Panc1 (cell line): ENCODE results near the gene TRPM4. TPM values are rescaled to one million over a fixed set of nuclear protein-coding genes. Genes with fewer than 3 reads are reported as not detected.

Source experiments
- ATAC-seq: fragments of 200-7000 bp; cut with Tn5 transposase; 2 replicates; pipeline ENCODE4 v1.9.1; 2020; ENCODE audit warnings: mild to moderate bottlenecking, moderate library complexity
- BruUV-seq: library from RNA; stranded (reverse); fragments of 400-500 nt; replicated peaks from 2 replicates; lab custom pipeline; 2021; lab: Mats Ljungman, UMichigan
- CTCF ChIA-PET: fragments of 300-600 bp; sonication (Branson Sonifier 250); formaldehyde crosslinking; loops from one replicate; lab custom pipeline; 2022; ENCODE audit warnings: antibody characterized with exemption; lab: Charles Lee
- POLR2A ChIA-PET: fragments of 300-600 bp; sonication (Branson Sonifier 250); formaldehyde crosslinking; loops from one replicate; lab custom pipeline; 2022; ENCODE audit warnings: antibody characterized with exemption; lab: Charles Lee
- DNase-seq: peaks from one replicate; pipeline ENCODE4 v3.0.0-alpha.2; 2010; ENCODE audit warnings: low read depth, low spot score
- H3K27ac ChIP-seq: 2 replicates; pipeline ENCODE4 v1.5.1; 2011; ENCODE audit warnings: mild to moderate bottlenecking, low read length, inconsistent platforms
- H3K27me3 ChIP-seq: fragments of 200-500 bp; sonication (Bioruptor generic); 2 replicates; pipeline ENCODE4 v1.6.0; 2014; ENCODE audit warnings: low read length, inconsistent platforms; ENCODE audit not compliant: control insufficient read depth, insufficient read depth
- H3K36me3 ChIP-seq: fragments of 200-500 bp; sonication (Bioruptor generic); 2 replicates; pipeline ENCODE4 v1.5.1; 2014; ENCODE audit warnings: inconsistent platforms, mild to moderate bottlenecking, low read length, moderate library complexity; ENCODE audit not compliant: control insufficient read depth, insufficient read depth
- H3K4me1 ChIP-seq: 2 replicates; pipeline ENCODE4 v1.5.1; 2011; ENCODE audit warnings: inconsistent platforms, mild to moderate bottlenecking, low read length, moderate library complexity; ENCODE audit not compliant: control insufficient read depth, insufficient read depth
- H3K4me3 ChIP-seq, 2 experiments: 2 replicates each; pipeline ENCODE4 v1.5.1; 2011 to 2012; ENCODE audit warnings: low read depth in 2 of 2, low read length in 2 of 2, mild to moderate bottlenecking in 2 of 2, inconsistent platforms in 1 of 2, moderate library complexity in 1 of 2
- H3K9me3 ChIP-seq: fragments of 200-500 bp; sonication (Bioruptor generic); 2 replicates; pipeline ENCODE4 v1.5.1; 2014; ENCODE audit warnings: low read depth, mild to moderate bottlenecking, inconsistent platforms, low read length, moderate library complexity; ENCODE audit not compliant: control insufficient read depth, insufficient read depth
- CTCF ChIP-seq: fragments of 450-650 bp; IDR thresholded peaks from 2 replicates; pipeline ENCODE4 v1.5.1; 2017; ENCODE audit warnings: mild to moderate bottlenecking
- POLR2AphosphoS5 ChIP-seq: IDR thresholded peaks from 2 replicates; pipeline ENCODE4 v1.6.1; 2012; ENCODE audit warnings: mild to moderate bottlenecking, low read depth, low read length, moderate library complexity
- REST ChIP-seq, 2 experiments: IDR thresholded peaks; 2 replicates each; pipeline ENCODE4 v1.6.1; 2011 to 2012; ENCODE audit warnings: low read depth in 2 of 2, control low read depth in 1 of 2, low read length in 1 of 2, mild to moderate bottlenecking in 1 of 2, moderate library complexity in 1 of 2; ENCODE audit not compliant: insufficient read depth in 1 of 2
- SIN3A ChIP-seq: IDR thresholded peaks from 2 replicates; pipeline ENCODE4 v1.6.1; 2012; ENCODE audit warnings: low read depth, mild to moderate bottlenecking, low read length, moderate library complexity, borderline replicate concordance; ENCODE audit not compliant: insufficient read depth
- TCF7L2 ChIP-seq: IDR thresholded peaks from 2 replicates; pipeline ENCODE4 v1.6.1; 2011; ENCODE audit warnings: mild to moderate bottlenecking, low read depth, low read length, inconsistent platforms
- in situ Hi-C: cut with HindIII; loops from 2 replicates; pipeline ENCODE4 v1.10.0; 2016; ENCODE audit warnings: low sequenced_read_pairs, low pct_unique_long_range_greater_than_20kb
- intact Hi-C: fragments of 100-400 bp; cut with micrococcal nuclease; formaldehyde crosslinking; loops from one replicate; pipeline ENCODE4 v1.10.0; 2022; ENCODE audit not compliant: unreplicated experiment
- total RNA-seq: library from RNA; stranded (reverse); gene quantifications from one replicate; pipeline ENCODE4 v1.2.1, GENCODE V29; 2021; ENCODE audit not compliant: unreplicated experiment

The TRPM4 gene
- total RNA-seq, 1 experiment from 2014 or later: 19.4 TPM

- BruUV-seq: TSS peak; percentile 60
- in situ Hi-C loops: no loop called here
Measured at GRCh38 chr19:49160450-49161189, 3.0 kb downstream of the TRPM4 start.

DNA sequence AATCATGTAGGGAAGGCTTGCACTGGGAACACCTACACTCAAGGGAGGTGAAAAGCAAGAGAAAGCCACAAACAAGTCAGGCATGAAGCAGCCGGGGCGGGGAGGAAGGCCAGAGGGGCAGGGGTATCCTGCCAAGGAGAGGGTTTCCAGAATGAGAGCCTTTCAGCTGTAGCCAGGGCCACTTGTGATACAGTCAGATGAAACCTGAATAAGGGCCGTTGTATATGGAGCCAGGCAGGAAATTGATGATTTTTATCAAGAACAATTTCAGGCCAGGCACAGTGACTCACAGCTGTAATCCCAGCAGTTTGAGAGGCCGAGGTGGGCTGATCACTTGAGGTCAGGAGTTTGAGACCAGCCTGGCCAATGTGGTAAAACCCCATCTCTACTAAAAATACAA, 4.4 kb downstream of the TRPM4 start:
- intact Hi-C loops: no loop called here
- CTCF ChIA-PET: no interaction called here
- no TSS peak for BruUV-seq

More at GRCh38 chr19:49160450-49161189, 3.0 kb downstream of the TRPM4 start:
- intact Hi-C loops: no loop called here
- no peaks in the 10 kb centered on the region for H3K9me3 ChIP-seq
- H3K4me1 ChIP-seq: peaks cover 4% of the 10 kb centered on the region; the same call in 1 of the 2 replicates
- H3K36me3 ChIP-seq: no peaks in the 10 kb centered on the region
- POLR2A ChIA-PET: no interaction called here
- H3K4me3 ChIP-seq: no peak overlapping the region
- CTCF ChIA-PET: interaction anchor here (0.6 kb wide), 1 partner anchor 42 kb away, joined by 4 read pairs; no protein-coding TSS in a partner anchor
- TF ChIP-seq REST (IDR thresholded peaks at IDR 0.05; ENCODE audit: insufficient read depth in 1 of 2, low read depth in 2 of 2, low read length in 1 of 2) (no peak), CTCF (no peak), SIN3A (no peak), TCF7L2 (no peak), POLR2AphosphoS5 (no peak)
- no peak for ATAC-seq
- no peaks in the 10 kb centered on the region for H3K27me3 ChIP-seq
- no peak for DNase-seq
- H3K27ac ChIP-seq: no peak overlapping the region

More for the DNA sequence above, 4.4 kb downstream of the TRPM4 start:
- in situ Hi-C loops: no loop called here
- POLR2A ChIA-PET: no interaction called here
- no peaks in the 10 kb centered on the region for H3K9me3 ChIP-seq
- H3K36me3 ChIP-seq: no peaks in the 10 kb centered on the region
- TF ChIP-seq SIN3A: no peak
- no peak for TF ChIP-seq CTCF
- TF ChIP-seq TCF7L2: no peak
- no peak for TF ChIP-seq POLR2AphosphoS5
- TF ChIP-seq REST (IDR thresholded peaks at IDR 0.05; ENCODE audit: insufficient read depth in 1 of 2, low read depth in 2 of 2, low read length in 1 of 2): no peak
- no peak overlapping the region for H3K27ac ChIP-seq
- DNase-seq: no peak
- H3K4me3 ChIP-seq: no peak overlapping the region
- H3K4me1 ChIP-seq: peaks cover 4% of the 10 kb centered on the region; the same call in 1 of the 2 replicates
- no peaks in the 10 kb centered on the region for H3K27me3 ChIP-seq
- no peak for ATAC-seq
